ENCODE data around the gene ANKS1B.

- TF ChIP-seq CTCF (IDR thresholded peaks at IDR 0.05; ENCODE audit: low read length), result no peak
- TF ChIP-seq EZH2 (IDR thresholded peaks at IDR 0.05; ENCODE audit: borderline replicate concordance, low read length), result no peak
These were observed 68.2 kb downstream of the ANKS1B start for GRCh38 chr12:99916555-99916954.

Measured in OCI-LY1 (cell line).